Nephron progenitor cell (in vitro differentiated cells): ENCODE results near the gene DCLK1.

Experiments
- DNase-seq: peaks from one replicate; pipeline ENCODE4 v3.0.0; 2021
- H3K27ac Mint-ChIP-seq: 2 replicates; pipeline ENCODE4 v1.8.0; 2021; ENCODE audit warnings: mild to moderate bottlenecking, moderate library complexity, mixed read lengths
- H3K27me3 Mint-ChIP-seq: 2 replicates; pipeline ENCODE4 v1.8.0; 2021; ENCODE audit warnings: mild to moderate bottlenecking, low read depth, mixed read lengths; ENCODE audit not compliant: poor library complexity
- H3K36me3 Mint-ChIP-seq: 2 replicates; pipeline ENCODE4 v1.8.0; 2021; ENCODE audit warnings: low read depth, mixed read lengths
- H3K4me1 Mint-ChIP-seq: 2 replicates; pipeline ENCODE4 v1.8.0; 2021; ENCODE audit warnings: mixed read lengths
- H3K4me3 Mint-ChIP-seq: 2 replicates; pipeline ENCODE4 v1.8.0; 2021; ENCODE audit warnings: mild to moderate bottlenecking, moderate library complexity, mixed read lengths
- H3K9me3 Mint-ChIP-seq: 2 replicates; pipeline ENCODE4 v1.8.0; 2021; ENCODE audit warnings: mild to moderate bottlenecking, moderate library complexity, mixed read lengths
- TF ChIP-seq, protein P1 (sequence below): fragments of 200-600 bp; sonication (generic); IDR thresholded peaks from 2 replicates; pipeline ENCODE4 v1.5.0; 2021; ENCODE audit warnings: antibody characterized with exemption

DCLK1 gene

DNA sequence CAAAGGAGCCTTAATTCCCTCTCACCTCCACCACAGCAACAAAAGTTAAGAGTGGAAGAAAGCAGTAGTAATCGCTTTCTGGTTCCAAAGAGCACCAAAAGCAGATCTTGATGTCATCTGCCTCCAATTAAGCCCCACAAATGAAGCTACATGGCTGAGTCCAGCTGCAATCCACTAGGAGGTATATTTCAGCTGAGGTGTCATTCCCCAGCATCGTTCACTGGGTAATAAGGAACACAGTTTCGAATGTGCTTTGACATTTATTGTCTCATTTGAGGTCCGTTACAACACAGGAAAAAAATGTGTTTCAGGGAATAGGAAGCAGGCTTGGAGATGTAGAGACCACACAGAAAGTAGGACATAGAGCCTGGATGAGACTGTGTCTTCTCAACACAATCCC, 190.4 kb downstream of the DCLK1 start:
- peaks cover 8% of the 10 kb centered on the region for H3K36me3 Mint-ChIP-seq
- H3K27me3 Mint-ChIP-seq = peaks cover 6% of the 10 kb centered on the region
- no peaks in the 10 kb centered on the region for H3K4me1 Mint-ChIP-seq
- no peak for DNase-seq
- H3K4me3 Mint-ChIP-seq = no peak overlapping the region
- peaks cover 18% of the 10 kb centered on the region for H3K9me3 Mint-ChIP-seq
- TF ChIP-seq, protein P1, sequence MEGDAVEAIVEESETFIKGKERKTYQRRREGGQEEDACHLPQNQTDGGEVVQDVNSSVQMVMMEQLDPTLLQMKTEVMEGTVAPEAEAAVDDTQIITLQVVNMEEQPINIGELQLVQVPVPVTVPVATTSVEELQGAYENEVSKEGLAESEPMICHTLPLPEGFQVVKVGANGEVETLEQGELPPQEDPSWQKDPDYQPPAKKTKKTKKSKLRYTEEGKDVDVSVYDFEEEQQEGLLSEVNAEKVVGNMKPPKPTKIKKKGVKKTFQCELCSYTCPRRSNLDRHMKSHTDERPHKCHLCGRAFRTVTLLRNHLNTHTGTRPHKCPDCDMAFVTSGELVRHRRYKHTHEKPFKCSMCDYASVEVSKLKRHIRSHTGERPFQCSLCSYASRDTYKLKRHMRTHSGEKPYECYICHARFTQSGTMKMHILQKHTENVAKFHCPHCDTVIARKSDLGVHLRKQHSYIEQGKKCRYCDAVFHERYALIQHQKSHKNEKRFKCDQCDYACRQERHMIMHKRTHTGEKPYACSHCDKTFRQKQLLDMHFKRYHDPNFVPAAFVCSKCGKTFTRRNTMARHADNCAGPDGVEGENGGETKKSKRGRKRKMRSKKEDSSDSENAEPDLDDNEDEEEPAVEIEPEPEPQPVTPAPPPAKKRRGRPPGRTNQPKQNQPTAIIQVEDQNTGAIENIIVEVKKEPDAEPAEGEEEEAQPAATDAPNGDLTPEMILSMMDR = no peak
- H3K27ac Mint-ChIP-seq = no peak overlapping the region

- no peak for DNase-seq
- Mint-ChIP-seq H3K9me3 (peaks cover 25% of the 10 kb centered on the region), H3K27ac (no peak overlapping the region), H3K36me3 (no peaks in the 10 kb centered on the region), H3K4me3 (no peak overlapping the region), H3K27me3 (peaks cover 6% of the 10 kb centered on the region), H3K4me1 (no peaks in the 10 kb centered on the region)
- TF ChIP-seq, protein P1 = no peak
Observed at GRCh38 chr13:35936246-35936978, 194.8 kb downstream of the DCLK1 start.

DNA sequence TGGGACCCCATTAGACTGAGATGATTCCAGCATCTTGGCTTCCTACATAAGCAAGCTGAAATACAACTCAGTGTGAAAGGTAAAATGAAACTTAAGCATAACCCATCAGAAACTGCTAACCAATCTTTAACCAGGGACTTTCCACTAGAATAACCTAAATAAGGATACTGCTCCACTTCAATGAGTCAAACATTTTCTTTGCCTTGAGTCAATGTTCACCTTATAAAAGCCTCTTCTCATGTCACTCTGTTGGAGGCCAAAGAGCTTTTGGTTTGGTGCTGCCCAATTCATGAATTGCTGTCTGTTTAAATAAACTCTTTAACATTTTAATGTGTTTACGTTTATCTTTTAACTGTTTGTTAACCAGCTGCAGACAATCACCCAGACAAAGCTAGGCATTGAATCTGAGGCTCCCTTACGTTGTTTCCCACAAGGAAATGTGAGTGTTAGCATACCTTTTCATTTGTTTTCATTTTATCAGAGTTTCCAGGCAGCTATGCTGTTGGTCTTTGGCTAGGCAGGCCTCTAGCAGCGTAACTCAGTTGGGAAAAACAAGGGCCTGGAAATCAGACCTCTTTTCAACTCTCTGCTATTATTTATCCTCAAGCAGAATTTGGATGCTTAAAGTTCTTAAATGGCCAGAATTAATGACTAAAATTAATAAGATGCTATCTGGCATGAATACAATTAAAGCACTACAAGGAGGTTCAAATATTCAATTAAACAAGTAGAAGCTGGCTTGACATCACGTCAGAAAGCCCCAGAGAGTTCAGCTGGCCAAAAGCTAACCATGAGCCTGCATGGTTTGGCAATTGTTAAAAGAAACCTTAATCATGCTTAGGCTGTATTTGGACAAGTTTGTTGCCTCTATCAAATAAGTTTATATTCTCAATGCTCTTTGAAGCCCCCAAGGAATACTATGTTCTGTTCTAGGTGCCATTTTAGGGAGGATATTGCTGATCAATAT, 200.2 kb downstream of the DCLK1 start:
- TF ChIP-seq, protein P1 = no peak
- Mint-ChIP-seq H3K9me3 (peaks cover 25% of the 10 kb centered on the region), H3K27ac (no peak overlapping the region), H3K36me3 (no peaks in the 10 kb centered on the region), H3K4me1 (no peaks in the 10 kb centered on the region), H3K27me3 (no peaks in the 10 kb centered on the region), H3K4me3 (no peak overlapping the region)
- no peak for DNase-seq

GRCh38 chr13:35927567-35928021, 203.6 kb downstream of the DCLK1 start:
- H3K9me3 Mint-ChIP-seq = peaks cover 6% of the 10 kb centered on the region
- TF ChIP-seq, protein P1 = no peak
- H3K4me1 Mint-ChIP-seq = no peaks in the 10 kb centered on the region
- H3K27ac Mint-ChIP-seq = no peak overlapping the region
- no peak for DNase-seq
- H3K4me3 Mint-ChIP-seq = no peak overlapping the region
- no peaks in the 10 kb centered on the region for H3K36me3 Mint-ChIP-seq
- H3K27me3 Mint-ChIP-seq = no peaks in the 10 kb centered on the region

GRCh38 chr13:35926859-35927530, 204.2 kb downstream of the DCLK1 start:
- Mint-ChIP-seq H3K4me1 (no peaks in the 10 kb centered on the region), H3K4me3 (no peak overlapping the region), H3K27ac (no peak overlapping the region), H3K27me3 (no peaks in the 10 kb centered on the region), H3K9me3 (peaks cover under 1% of the 10 kb centered on the region), H3K36me3 (no peaks in the 10 kb centered on the region)
- TF ChIP-seq, protein P1 = no peak
- no peak for DNase-seq
